Erythroblast (primary cell): ENCODE data around the gene ZBTB46.

Experiments
- GATA1 ChIP-seq: IDR thresholded peaks from 2 replicates; pipeline ENCODE4 v1.6.1; 2011; ENCODE audit warnings: low read depth, mild to moderate bottlenecking, control low read depth, low read length, moderate library complexity
- POLR2A ChIP-seq: IDR thresholded peaks from 2 replicates; pipeline ENCODE4 v1.6.1; 2011; ENCODE audit warnings: mild to moderate bottlenecking, low read length

- TF ChIP-seq POLR2A (no peak), GATA1 (no peak)
Measured at GRCh38 chr20:63787749-63788148, 43.3 kb downstream of the ZBTB46 start.
